Transverse colon (tissue), 4 donors: ENCODE data around the gene SLC16A12. TPM values are rescaled to one million over a fixed set of nuclear protein-coding genes. Genes with fewer than 3 reads are reported as not detected.

Source experiments
- DNase-seq: peaks from one replicate; pipeline ENCODE4 v3.0.0-alpha.2; 2019
- H3K27ac ChIP-seq, 4 donors: fragments of 200-600 bp; sonication (generic); 2 replicates each; pipeline ENCODE4 v1.5.1; 2016 to 2018; ENCODE audit warnings: inconsistent platforms in 4 of 4
- H3K27me3 ChIP-seq: fragments of 200-600 bp; sonication (generic); 2 replicates; pipeline ENCODE4 v1.5.1; 2017; ENCODE audit warnings: inconsistent platforms
- H3K36me3 ChIP-seq, 4 donors: fragments of 200-600 bp; sonication (generic); 2 replicates each; pipeline ENCODE4 v1.5.1; 2017 to 2019; ENCODE audit warnings: inconsistent platforms in 4 of 4
- H3K4me1 ChIP-seq, 4 donors: fragments of 200-600 bp; sonication (generic); 2 replicates each; pipeline ENCODE4 v1.5.1; 2017 to 2020; ENCODE audit warnings: inconsistent platforms in 4 of 4
- H3K4me3 ChIP-seq, 4 donors: fragments of 200-600 bp; sonication (generic); 1 replicate in 1 of 4; 2 replicates in 3 of 4; pipeline versions ENCODE4 v1.5.1 to v1.6.1; 2017 to 2019; ENCODE audit warnings: inconsistent platforms in 4 of 4
- H3K9me3 ChIP-seq, 2 donors: fragments of 200-600 bp; sonication (generic); 2 replicates each; pipeline ENCODE4 v1.5.1; 2017 to 2019; ENCODE audit warnings: inconsistent platforms in 2 of 2
- EP300 ChIP-seq: sonication (generic); formaldehyde crosslinking; IDR thresholded peaks from one replicate; pipeline ENCODE4 v1.6.1; 2017; ENCODE audit warnings: antibody characterized with exemption, low read depth
- POLR2A ChIP-seq: fragments of 450-650 bp; IDR thresholded peaks from one replicate; pipeline ENCODE4 v1.6.1; 2016; ENCODE audit warnings: antibody characterized with exemption, mild to moderate bottlenecking, moderate library complexity
- POLR2AphosphoS5 ChIP-seq, 3 donors: sonication (generic); formaldehyde crosslinking; IDR thresholded peaks; one replicate each; pipeline ENCODE4 v1.6.1; 2016; ENCODE audit warnings: antibody characterized with exemption in 3 of 3
- WGBS, 2 donors: methylation state at CpG; one replicate each; pipeline ENCODE4 v1.1.5; 2018; ENCODE audit warnings: low coverage in 1 of 2; 5-methylcytosine and 5-hydroxymethylcytosine counted together
- in situ Hi-C, 4 donors: fragments of 200-750 bp; cut with MboI; loops; one replicate each; pipeline versions ENCODE4 v1.15.0 to v1.15.1; 2017; ENCODE audit warnings: low sequenced_read_pairs in 3 of 4, low pct_ligation_motif_present in 1 of 4, low pct_unique_long_range_greater_than_20kb in 1 of 4
- intact Hi-C: fragments of 100-400 bp; cut with DNase I; formaldehyde crosslinking; loops from one replicate; pipeline ENCODE4 v1.15.1; 2023; ENCODE audit warnings: low total_unique reads
- total RNA-seq, 4 donors: library from RNA; depleted of rRNA; stranded (reverse); fragments of >200 nt; gene quantifications; one replicate each; pipeline ENCODE4 v1.1.0, GENCODE V29; 2016
- TF ChIP-seq, protein P1 (sequence below), 5 experiments: fragments of 200-600 bp in 3 of 5; fragments of 450-650 bp in 2 of 5; sonication (generic) in 3 of 5; IDR thresholded peaks; 1 replicate in 2 of 5; 2 replicates in 3 of 5; pipeline ENCODE4 v1.5.1; 2016 to 2017; ENCODE audit warnings: antibody characterized with exemption in 5 of 5, inconsistent platforms in 3 of 5, mild to moderate bottlenecking in 2 of 5, moderate library complexity in 1 of 5

SLC16A12 gene
- total RNA-seq, 4 donors from 2014 or later = 0.27 to 7.6 (median 0.48) TPM; not detected in 1

DNA sequence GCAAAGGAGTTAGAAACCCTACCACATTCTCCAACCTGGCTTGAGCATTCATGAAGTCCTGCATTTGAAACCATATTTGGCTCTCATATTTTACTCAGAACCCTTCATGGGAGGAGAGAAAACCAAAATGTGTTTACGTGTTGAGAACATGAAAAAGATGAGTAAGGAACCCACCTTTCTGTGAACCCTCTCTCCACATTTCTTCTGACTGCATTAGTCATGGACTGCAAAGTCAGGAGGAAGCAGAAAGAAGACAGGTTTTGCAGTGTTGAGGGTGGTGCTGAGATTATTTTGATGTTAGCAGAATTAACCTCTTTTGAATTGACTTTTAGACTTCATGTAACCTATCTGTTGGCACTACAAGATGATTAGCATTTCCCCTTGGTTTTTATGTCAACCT, 152.6 kb downstream of the SLC16A12 start:
- Histone ChIP-seq H3K27me3 (no peaks in the 10 kb centered on the region), H3K27ac (no peak overlapping the region), H3K9me3 (no peaks in the 10 kb centered on the region), H3K36me3 (no peaks in the 10 kb centered on the region), H3K4me3 (no peak overlapping the region), H3K4me1 (no peaks in the 10 kb centered on the region)
- in situ Hi-C loops = no loop called here
- intact Hi-C loops = no loop called here
- no peak for DNase-seq
- no peak for TF ChIP-seq EP300
- no peak for TF ChIP-seq POLR2A
- TF ChIP-seq, protein P1, sequence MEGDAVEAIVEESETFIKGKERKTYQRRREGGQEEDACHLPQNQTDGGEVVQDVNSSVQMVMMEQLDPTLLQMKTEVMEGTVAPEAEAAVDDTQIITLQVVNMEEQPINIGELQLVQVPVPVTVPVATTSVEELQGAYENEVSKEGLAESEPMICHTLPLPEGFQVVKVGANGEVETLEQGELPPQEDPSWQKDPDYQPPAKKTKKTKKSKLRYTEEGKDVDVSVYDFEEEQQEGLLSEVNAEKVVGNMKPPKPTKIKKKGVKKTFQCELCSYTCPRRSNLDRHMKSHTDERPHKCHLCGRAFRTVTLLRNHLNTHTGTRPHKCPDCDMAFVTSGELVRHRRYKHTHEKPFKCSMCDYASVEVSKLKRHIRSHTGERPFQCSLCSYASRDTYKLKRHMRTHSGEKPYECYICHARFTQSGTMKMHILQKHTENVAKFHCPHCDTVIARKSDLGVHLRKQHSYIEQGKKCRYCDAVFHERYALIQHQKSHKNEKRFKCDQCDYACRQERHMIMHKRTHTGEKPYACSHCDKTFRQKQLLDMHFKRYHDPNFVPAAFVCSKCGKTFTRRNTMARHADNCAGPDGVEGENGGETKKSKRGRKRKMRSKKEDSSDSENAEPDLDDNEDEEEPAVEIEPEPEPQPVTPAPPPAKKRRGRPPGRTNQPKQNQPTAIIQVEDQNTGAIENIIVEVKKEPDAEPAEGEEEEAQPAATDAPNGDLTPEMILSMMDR (IDR thresholded peaks at IDR 0.05) = no peak
- TF ChIP-seq POLR2AphosphoS5 (IDR thresholded peaks at IDR 0.05) = no peak
- 73 to 96% methylated on average over 1 of the region's 1 CpG for WGBS, 2 donors

Other genes starting within 250 kb of the SLC16A12 start
- gene IFIT2, start 233.5 kb downstream of the SLC16A12 start, total RNA-seq = 1 to 10 TPM in 2 of 4 donors, under 1 TPM in 2; 0.20 to 7.0 (median 2.3) TPM
- 1 to 10 TPM in 2 of 4 donors, under 1 TPM in 1, not detected in 1; 0.20 to 7.8 (median 5.1) TPM for gene IFIT3, start 207.6 kb downstream of the SLC16A12 start, total RNA-seq
- gene IFIT1B, start 157.5 kb downstream of the SLC16A12 start, total RNA-seq = not detected
- gene IFIT1, start 143.0 kb downstream of the SLC16A12 start, total RNA-seq = 10 to 100 TPM in 2 of 4 donors, 1 to 10 TPM in 2; 1.1 to 18.5 (median 9.4) TPM
- 10 to 100 TPM in 3 of 4 donors, 1 to 10 TPM in 1; 1.5 to 12.5 (median 11.2) TPM for gene IFIT5, start 121.0 kb downstream of the SLC16A12 start, total RNA-seq
- gene PANK1, start 109.6 kb upstream of the SLC16A12 start, total RNA-seq = 10 to 100 TPM in 3 of 4 donors, 1 to 10 TPM in 1; 4.6 to 51.6 (median 36.1) TPM
- 1 to 10 TPM in 3 of 4 donors, under 1 TPM in 1; 0.37 to 3.3 (median 2.5) TPM for gene KIF20B, start 166.0 kb upstream of the SLC16A12 start, total RNA-seq